ENCODE results near the gene TMPRSS15. TPM values are rescaled to one million over a fixed set of nuclear protein-coding genes. Genes with fewer than 3 reads are reported as not detected.

TMPRSS15 gene
- total RNA-seq, 1 experiment from 2014 or later, result not detected

DNA sequence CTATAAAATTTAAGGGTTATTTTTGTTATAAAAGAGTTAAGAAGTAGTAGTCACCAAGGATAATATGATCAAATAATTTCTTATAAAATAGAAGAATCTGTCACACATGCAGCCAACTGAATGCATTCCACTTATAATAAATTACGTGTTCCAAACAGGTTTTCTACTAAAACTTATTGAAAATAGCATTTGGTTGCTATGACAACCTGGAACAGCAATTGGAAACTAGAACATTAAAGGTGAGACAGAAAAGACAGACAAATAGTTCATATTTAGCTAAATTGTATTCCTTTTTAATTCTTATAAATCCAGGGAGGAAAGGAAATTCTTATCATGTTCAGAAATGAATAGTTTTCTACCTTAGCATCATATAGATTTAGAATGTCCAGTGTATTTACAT, 168.0 kb downstream of the TMPRSS15 start (continued):
- TF ChIP-seq SOX15 (CRISPR knock-in tag; IDR thresholded peaks at IDR 0.05), result no peak
- no peak for TF ChIP-seq ZNF263 (CRISPR knock-in tag; IDR thresholded peaks at IDR 0.05; ENCODE audit: low read depth)
- no peak for TF ChIP-seq CREM (CRISPR knock-in tag; IDR thresholded peaks at IDR 0.05)
- TF ChIP-seq SMAD4 (CRISPR knock-in tag; IDR thresholded peaks at IDR 0.05), result no peak
- TF ChIP-seq MAX (CRISPR knock-in tag; IDR thresholded peaks at IDR 0.05), result no peak
- no peak for TF ChIP-seq FOXP1 (CRISPR knock-in tag; IDR thresholded peaks at IDR 0.05; ENCODE audit: borderline replicate concordance)
- TF ChIP-seq ZNF671 (CRISPR knock-in tag; IDR thresholded peaks at IDR 0.05), result no peak

- DNase-seq (ENCODE audit: low spot score) (no peak), ATAC-seq (no peak)
- no peaks in the 10 kb centered on the region for H3K4me1 Mint-ChIP-seq
- H3K36me3 Mint-ChIP-seq, result no peaks in the 10 kb centered on the region
- no peaks in the 10 kb centered on the region for H3K9me3 Mint-ChIP-seq
- POLR2A ChIA-PET, result no interaction called here
- TF ChIP-seq IRF2 (CRISPR knock-in tag; IDR thresholded peaks at IDR 0.05; ENCODE audit: borderline replicate concordance, low read depth) (no peak), E2F4 (CRISPR knock-in tag; IDR thresholded peaks at IDR 0.05; ENCODE audit: borderline replicate concordance, low read depth) (no peak), NR1H2 (CRISPR knock-in tag; IDR thresholded peaks at IDR 0.05) (no peak), TEAD1 (CRISPR knock-in tag; IDR thresholded peaks at IDR 0.05) (no peak), JAZF1 (CRISPR knock-in tag; IDR thresholded peaks at IDR 0.05) (no peak), GRHL2 (CRISPR knock-in tag; IDR thresholded peaks at IDR 0.05; ENCODE audit: insufficient replicate concordance, severe bottlenecking) (no peak), CREB1 (CRISPR knock-in tag; IDR thresholded peaks at IDR 0.05) (no peak), ZNF232 (CRISPR knock-in tag; IDR thresholded peaks at IDR 0.05) (no peak), HMGA2 (CRISPR knock-in tag; IDR thresholded peaks at IDR 0.05) (no peak), ZSCAN18 (CRISPR knock-in tag; IDR thresholded peaks at IDR 0.05) (no peak), ZNF219 (CRISPR knock-in tag; IDR thresholded peaks at IDR 0.05; ENCODE audit: borderline replicate concordance) (no peak), TEAD4 (CRISPR knock-in tag; IDR thresholded peaks at IDR 0.05) (no peak), ERG (CRISPR knock-in tag; IDR thresholded peaks at IDR 0.05) (no peak), ZNF263 (CRISPR knock-in tag; IDR thresholded peaks at IDR 0.05; ENCODE audit: low read depth) (no peak), NFE2L1 (CRISPR knock-in tag; IDR thresholded peaks at IDR 0.05) (no peak)
- TF ChIP-seq, protein P1, sequence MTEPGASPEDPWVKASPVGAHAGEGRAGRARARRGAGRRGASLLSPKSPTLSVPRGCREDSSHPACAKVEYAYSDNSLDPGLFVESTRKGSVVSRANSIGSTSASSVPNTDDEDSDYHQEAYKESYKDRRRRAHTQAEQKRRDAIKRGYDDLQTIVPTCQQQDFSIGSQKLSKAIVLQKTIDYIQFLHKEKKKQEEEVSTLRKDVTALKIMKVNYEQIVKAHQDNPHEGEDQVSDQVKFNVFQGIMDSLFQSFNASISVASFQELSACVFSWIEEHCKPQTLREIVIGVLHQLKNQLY (CRISPR knock-in tag; IDR thresholded peaks at IDR 0.05), result no peak
- TF ChIP-seq, protein P2, sequence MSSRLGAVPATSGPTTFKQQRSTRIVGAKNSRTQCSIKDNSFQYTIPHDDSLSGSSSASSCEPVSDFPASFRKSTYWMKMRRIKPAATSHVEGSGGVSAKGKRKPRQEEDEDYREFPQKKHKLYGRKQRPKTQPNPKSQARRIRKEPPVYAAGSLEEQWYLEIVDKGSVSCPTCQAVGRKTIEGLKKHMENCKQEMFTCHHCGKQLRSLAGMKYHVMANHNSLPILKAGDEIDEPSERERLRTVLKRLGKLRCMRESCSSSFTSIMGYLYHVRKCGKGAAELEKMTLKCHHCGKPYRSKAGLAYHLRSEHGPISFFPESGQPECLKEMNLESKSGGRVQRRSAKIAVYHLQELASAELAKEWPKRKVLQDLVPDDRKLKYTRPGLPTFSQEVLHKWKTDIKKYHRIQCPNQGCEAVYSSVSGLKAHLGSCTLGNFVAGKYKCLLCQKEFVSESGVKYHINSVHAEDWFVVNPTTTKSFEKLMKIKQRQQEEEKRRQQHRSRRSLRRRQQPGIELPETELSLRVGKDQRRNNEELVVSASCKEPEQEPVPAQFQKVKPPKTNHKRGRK (CRISPR knock-in tag; IDR thresholded peaks at IDR 0.05; ENCODE audit: borderline replicate concordance), result no peak
- TF ChIP-seq, protein P3, sequence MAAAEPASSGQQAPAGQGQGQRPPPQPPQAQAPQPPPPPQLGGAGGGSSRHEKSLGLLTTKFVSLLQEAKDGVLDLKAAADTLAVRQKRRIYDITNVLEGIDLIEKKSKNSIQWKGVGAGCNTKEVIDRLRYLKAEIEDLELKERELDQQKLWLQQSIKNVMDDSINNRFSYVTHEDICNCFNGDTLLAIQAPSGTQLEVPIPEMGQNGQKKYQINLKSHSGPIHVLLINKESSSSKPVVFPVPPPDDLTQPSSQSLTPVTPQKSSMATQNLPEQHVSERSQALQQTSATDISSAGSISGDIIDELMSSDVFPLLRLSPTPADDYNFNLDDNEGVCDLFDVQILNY (CRISPR knock-in tag; IDR thresholded peaks at IDR 0.05), result no peak
- TF ChIP-seq, protein P4, sequence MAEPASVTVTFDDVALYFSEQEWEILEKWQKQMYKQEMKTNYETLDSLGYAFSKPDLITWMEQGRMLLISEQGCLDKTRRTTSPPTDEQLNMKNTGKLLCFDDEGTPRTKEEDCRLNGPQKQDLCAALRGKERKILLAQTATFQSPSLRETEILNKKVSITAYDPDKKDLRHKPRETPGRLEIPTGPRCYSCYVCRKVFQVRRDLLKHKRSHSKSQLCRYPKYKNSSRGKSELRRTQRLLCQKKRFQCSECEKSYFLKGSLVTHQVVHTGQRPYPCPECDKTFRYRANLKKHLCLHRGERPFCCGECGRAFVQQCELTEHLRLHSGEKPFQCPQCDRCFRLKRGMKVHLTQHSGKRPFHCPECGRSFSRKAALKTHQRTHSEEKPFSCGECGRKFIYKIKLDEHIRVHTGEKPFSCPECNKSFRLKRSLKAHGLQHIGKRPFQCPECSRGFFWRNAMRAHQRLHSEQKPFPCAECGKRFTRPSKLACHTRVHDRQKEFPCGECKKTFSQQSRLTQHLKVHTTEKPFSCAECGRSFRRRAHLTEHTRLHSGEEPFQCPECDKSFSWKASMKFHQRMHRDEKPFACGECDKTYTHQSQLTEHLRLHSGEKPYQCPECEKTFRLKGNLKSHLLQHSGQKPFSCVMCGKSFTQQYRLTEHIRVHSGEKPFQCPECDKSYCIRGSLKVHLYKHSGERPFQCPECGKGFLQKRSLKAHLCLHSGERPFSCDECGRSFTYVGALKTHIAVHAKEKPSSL (CRISPR knock-in tag; conservative IDR thresholded peaks at IDR 0.05), result no peak
- TF ChIP-seq, protein P5, sequence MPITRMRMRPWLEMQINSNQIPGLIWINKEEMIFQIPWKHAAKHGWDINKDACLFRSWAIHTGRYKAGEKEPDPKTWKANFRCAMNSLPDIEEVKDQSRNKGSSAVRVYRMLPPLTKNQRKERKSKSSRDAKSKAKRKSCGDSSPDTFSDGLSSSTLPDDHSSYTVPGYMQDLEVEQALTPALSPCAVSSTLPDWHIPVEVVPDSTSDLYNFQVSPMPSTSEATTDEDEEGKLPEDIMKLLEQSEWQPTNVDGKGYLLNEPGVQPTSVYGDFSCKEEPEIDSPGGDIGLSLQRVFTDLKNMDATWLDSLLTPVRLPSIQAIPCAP (CRISPR knock-in tag; IDR thresholded peaks at IDR 0.05), result no peak
- no peak overlapping the region for H3K27ac Mint-ChIP-seq
- no peak overlapping the region for H3K4me3 Mint-ChIP-seq
- CTCF ChIA-PET, result no interaction called here
- no peaks in the 10 kb centered on the region for H3K27me3 Mint-ChIP-seq (ENCODE audit: low read depth)
Observed at GRCh38 chr21:18228060-18228739, 175.4 kb downstream of the TMPRSS15 start.

All from WTC11 (cell line).